ENCODE data around the gene C10orf53.

C10orf53 gene

GRCh38 chr10:49737474-49738201 lies 58.2 kb downstream of the C10orf53 start:
- Mint-ChIP-seq H3K4me3 (no peak overlapping the region), H3K9me3 (no peaks in the 10 kb centered on the region), H3K36me3 (no peaks in the 10 kb centered on the region), H3K4me1 (no peaks in the 10 kb centered on the region), H3K27ac (no peak overlapping the region), H3K27me3 (no peaks in the 10 kb centered on the region)

DNA sequence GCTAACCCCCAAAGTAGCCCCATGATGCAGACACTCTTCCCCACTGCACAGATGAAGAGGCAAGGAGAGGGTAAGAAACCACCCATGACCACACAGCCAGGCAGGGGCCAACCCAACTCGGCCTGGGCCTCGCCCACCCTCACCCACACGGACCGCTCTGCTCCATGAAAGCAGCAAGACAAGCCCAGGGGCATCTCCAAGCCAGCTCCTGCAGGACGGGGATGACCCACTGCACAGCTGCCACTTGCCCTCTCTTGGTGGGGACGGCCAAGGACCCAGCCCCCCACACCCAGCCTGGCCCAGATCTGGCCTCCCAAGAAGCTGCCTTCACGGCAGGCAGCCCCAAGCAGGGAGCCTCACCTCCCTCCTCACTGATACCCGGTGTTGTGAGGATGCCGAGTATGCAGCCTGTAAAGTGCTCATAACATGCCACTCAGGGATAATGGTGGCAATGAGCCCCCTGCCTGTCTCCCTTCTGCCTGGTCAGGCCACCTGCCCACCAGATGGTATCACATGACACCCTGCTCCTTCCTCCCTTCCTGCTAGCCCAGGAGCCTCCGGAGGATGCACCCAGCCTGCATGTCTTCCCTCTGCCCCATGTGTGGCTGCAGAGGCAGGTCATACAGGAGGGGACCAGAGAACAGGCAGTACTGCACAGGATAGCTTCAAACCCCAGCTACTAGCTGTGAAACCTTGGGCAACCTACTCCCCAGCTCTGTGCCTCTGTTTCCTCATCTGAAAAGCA lies 59.3 kb downstream of the C10orf53 start:
- Mint-ChIP-seq H3K4me1 (no peaks in the 10 kb centered on the region), H3K36me3 (no peaks in the 10 kb centered on the region), H3K27me3 (no peaks in the 10 kb centered on the region), H3K9me3 (no peaks in the 10 kb centered on the region), H3K4me3 (no peak overlapping the region), H3K27ac (no peak overlapping the region)

DNA sequence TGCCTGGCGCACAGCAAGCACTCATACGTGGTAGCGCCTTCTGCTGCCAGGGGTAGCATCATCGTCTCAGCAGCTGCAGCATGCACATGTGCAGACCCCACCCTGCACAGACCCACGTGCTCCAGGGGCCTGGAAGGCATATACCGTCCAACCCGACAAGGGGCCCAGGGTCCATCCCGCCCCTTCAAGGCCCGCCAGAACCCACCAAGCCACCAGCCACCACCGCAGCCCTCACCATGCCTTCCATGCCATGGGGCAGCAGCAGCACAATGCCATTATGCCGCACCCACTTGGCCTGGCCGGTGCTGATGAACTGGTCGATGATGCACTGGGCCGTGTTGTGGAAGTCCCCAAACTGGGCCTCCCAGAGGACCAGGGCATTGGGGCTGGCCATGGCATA lies 60.0 kb downstream of the C10orf53 start:
- Mint-ChIP-seq H3K4me3 (no peak overlapping the region), H3K9me3 (no peaks in the 10 kb centered on the region), H3K27ac (no peak overlapping the region), H3K27me3 (no peaks in the 10 kb centered on the region), H3K36me3 (no peaks in the 10 kb centered on the region), H3K4me1 (no peaks in the 10 kb centered on the region)

- H3K36me3 Mint-ChIP-seq, result no peaks in the 10 kb centered on the region
- H3K27ac Mint-ChIP-seq, result no peak overlapping the region
- H3K4me3 Mint-ChIP-seq, result no peak overlapping the region
- H3K27me3 Mint-ChIP-seq, result peaks cover under 1% of the 10 kb centered on the region
- no peaks in the 10 kb centered on the region for H3K9me3 Mint-ChIP-seq
- H3K4me1 Mint-ChIP-seq, result no peaks in the 10 kb centered on the region
These were observed 61.1 kb downstream of the C10orf53 start for GRCh38 chr10:49740346-49741107.

- Mint-ChIP-seq H3K9me3 (no peaks in the 10 kb centered on the region), H3K36me3 (no peaks in the 10 kb centered on the region), H3K27ac (no peak overlapping the region), H3K4me3 (no peak overlapping the region), H3K4me1 (no peaks in the 10 kb centered on the region), H3K27me3 (peaks cover 2% of the 10 kb centered on the region)
These were observed 61.9 kb downstream of the C10orf53 start for GRCh38 chr10:49741108-49741995.

DNA sequence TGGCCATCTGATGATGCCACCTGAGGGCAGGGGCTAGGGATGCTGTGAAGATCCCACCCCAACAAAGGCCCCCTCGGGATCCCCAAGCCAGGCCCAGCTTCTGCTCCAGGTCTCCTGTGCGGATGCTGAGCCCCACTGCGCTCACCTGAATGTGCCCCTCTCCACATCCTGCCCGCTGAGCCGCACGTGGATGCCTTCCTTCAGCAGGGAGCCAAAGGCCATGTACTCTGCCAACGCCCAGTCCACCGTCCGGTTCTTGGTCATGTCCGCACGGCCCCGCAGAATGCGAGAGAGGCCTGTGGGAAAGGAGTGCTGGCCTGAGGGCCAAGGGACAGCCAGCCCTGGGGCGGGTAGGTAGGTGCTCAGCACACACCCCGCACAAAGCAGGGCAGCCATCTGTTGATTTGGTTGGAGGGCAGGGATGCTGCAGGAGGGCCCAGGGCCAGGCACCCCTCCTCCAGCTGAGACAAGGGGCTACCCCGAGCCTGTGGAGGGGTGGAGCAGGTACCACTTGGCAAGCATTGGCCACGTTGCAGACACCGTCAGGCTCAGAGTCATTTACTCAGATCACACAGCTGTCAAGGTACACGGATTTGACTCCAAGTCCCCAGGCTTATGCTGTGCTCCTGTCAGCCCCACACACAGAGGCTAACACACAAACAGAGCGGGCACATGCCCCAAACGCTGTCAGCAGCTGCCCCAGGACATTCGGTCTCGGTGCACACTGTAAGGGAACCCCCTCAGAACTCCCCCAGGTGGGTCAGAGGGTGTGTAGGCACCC lies 63.4 kb downstream of the C10orf53 start:
- Mint-ChIP-seq H3K27me3 (peaks cover 2% of the 10 kb centered on the region), H3K4me1 (no peaks in the 10 kb centered on the region), H3K36me3 (no peaks in the 10 kb centered on the region), H3K27ac (no peak overlapping the region), H3K9me3 (no peaks in the 10 kb centered on the region), H3K4me3 (no peak overlapping the region)

DNA sequence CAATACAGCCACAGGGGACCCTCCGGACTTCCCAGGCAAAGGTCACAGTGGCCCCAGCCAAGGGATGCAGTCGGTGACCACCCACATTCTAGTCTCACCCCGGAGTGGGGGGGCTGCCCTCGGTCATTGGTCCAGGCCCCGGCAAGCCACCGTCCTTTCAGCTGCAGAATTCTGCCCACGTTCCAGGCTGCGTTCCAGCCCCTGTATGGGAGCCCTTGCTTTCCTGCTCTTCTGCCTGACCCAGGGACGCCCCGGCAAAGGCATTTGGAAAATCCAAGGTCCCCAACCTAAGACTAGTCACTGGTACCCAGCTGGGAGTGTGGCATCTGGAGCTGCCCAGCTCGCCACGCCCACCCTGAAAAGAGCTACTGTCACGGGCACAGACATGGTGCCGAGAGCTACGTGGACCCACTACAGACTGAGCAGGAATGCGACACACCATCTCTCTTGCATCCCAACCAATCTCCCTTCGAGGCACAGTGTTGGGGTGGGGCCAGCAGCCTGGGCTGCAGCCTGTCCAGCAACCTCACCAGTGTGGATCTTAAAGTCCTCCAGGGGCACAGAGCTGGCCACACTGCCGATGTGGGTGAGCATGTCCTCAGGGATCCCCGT lies 64.1 kb downstream of the C10orf53 start:
- peaks cover 2% of the 10 kb centered on the region for H3K27me3 Mint-ChIP-seq
- no peaks in the 10 kb centered on the region for H3K4me1 Mint-ChIP-seq
- no peak overlapping the region for H3K4me3 Mint-ChIP-seq
- H3K9me3 Mint-ChIP-seq, result no peaks in the 10 kb centered on the region
- no peaks in the 10 kb centered on the region for H3K36me3 Mint-ChIP-seq
- H3K27ac Mint-ChIP-seq, result no peak overlapping the region

DNA sequence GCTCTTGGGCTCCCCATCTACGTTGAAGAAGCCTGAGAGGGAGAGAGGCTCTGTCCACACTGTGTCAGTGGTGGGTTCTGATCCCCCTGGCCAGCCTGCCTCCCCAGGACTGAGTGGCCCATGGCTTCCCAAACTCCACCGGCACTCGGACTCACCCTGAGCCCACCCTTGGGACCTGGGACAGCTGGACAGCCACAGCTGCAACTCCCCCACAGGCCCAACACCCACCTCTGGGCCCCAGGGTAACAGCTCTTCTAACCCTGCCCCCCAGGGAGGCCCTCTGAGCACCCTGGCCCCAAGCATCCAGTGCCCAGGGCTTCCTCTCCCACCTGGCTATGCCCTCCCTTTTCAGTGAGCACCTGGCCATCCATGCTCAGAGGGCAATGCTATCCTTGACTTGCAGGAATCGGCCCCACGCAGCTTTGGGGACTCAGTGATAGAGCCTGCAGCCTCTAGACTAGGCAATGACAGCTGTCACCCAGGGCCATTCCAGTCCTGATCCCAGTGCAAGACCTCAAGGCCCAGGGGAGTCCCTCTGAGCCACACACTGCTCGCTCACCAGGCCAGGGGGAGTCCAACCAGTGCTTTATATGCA lies 64.7 kb downstream of the C10orf53 start:
- no peak overlapping the region for H3K27ac Mint-ChIP-seq
- H3K4me3 Mint-ChIP-seq, result no peak overlapping the region
- H3K4me1 Mint-ChIP-seq, result no peaks in the 10 kb centered on the region
- H3K9me3 Mint-ChIP-seq, result no peaks in the 10 kb centered on the region
- H3K27me3 Mint-ChIP-seq, result peaks cover 2% of the 10 kb centered on the region
- no peaks in the 10 kb centered on the region for H3K36me3 Mint-ChIP-seq

- Mint-ChIP-seq H3K27me3 (peaks cover 2% of the 10 kb centered on the region), H3K27ac (no peak overlapping the region), H3K9me3 (no peaks in the 10 kb centered on the region), H3K4me3 (no peak overlapping the region), H3K4me1 (no peaks in the 10 kb centered on the region), H3K36me3 (no peaks in the 10 kb centered on the region)
These were observed 65.6 kb downstream of the C10orf53 start for GRCh38 chr10:49744924-49745605.

DNA sequence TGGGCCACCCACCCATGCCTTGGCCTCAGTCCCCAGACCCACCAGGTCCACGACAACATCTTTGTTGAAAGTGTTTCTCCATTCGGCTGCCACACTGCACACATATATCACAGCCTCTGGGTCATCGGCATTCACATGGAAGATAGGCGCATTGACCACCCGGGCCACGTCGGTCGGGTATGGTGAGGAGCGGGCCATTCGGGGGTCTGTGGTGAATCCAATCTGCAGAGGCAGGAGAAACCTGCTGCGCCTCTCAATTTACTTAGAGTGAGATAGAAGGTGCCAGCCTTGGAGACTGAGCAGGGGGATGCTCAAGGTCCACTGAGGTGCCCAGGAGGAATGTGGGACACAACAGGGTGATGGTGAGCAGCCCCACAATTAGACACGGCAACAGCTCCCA lies 66.3 kb downstream of the C10orf53 start:
- Mint-ChIP-seq H3K27ac (no peak overlapping the region), H3K36me3 (no peaks in the 10 kb centered on the region), H3K4me3 (no peak overlapping the region), H3K9me3 (no peaks in the 10 kb centered on the region), H3K27me3 (peaks cover 2% of the 10 kb centered on the region), H3K4me1 (no peaks in the 10 kb centered on the region)

DNA sequence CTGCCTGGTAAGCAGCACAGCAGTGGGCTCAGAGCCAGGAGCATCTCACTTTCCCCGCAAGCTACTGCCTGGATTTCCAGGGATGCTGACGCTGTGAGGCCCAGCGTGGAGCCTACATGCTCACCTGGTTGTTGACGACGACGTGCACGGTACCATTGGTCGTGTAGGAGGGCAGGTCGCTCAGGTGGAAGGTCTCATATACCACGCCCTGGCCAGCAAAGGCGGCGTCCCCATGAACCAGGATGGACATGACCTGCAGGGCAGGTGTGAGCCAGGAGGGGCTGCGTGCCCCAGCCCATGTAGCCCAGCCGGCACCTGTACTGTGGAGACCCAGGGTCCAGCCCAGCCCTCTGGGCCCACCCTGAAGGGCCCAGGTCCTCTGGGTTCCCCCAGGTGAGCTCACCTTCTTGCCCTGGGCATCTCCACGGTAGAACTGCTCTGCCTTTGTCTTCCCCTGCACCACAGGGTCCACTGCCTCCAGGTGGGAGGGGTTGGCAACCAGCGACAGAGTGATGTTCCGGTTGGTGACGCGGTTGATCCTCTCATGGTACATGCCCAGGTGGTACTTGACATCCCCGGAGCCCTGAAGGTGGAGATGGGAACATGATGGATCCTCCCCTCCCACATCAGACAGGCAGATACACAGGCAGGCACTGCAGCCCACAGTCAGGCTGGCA lies 67.3 kb downstream of the C10orf53 start:
- peaks cover 2% of the 10 kb centered on the region for H3K27me3 Mint-ChIP-seq
- no peaks in the 10 kb centered on the region for H3K36me3 Mint-ChIP-seq
- no peak overlapping the region for H3K4me3 Mint-ChIP-seq
- H3K27ac Mint-ChIP-seq, result no peak overlapping the region
- no peaks in the 10 kb centered on the region for H3K9me3 Mint-ChIP-seq
- no peaks in the 10 kb centered on the region for H3K4me1 Mint-ChIP-seq
